Prostate gland (tissue), 2 donors: ENCODE results near the gene CACNA1A.

Experiments
- POLR2A ChIP-seq: fragments of 450-650 bp; IDR thresholded peaks from one replicate; pipeline ENCODE4 v1.6.1; 2016; ENCODE audit warnings: antibody characterized with exemption, mild to moderate bottlenecking
- TF ChIP-seq, protein P1 (sequence below), 4 experiments: fragments of 200-600 bp in 2 of 4; fragments of 450-650 bp in 2 of 4; sonication (generic) in 2 of 4; IDR thresholded peaks; 1 replicate in 3 of 4; 2 replicates in 1 of 4; pipeline ENCODE4 v1.5.1; 2016 to 2019; ENCODE audit warnings: antibody characterized with exemption in 4 of 4, mild to moderate bottlenecking in 2 of 4, moderate library complexity in 2 of 4

DNA sequence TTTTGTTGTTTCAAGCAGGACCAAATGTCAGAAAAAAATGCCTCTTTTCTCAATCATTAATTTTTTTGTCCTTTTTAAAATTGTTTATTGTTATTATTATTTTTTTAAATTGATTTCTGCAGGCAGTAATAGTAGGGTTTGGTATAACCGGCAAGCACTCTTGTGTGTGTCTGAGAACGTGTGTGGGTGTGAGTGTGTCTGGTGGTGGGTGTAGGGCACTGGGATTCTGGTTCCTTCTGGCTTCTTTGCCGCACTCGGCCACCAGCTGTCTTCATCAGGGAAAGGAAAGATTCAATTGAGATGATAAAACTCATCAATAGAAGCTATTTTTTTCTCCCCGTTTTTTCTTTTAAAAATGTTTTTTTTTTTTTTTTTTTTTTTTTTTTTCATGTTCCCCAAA is 299.7 kb downstream of the CACNA1A start:
- TF ChIP-seq, protein P1, sequence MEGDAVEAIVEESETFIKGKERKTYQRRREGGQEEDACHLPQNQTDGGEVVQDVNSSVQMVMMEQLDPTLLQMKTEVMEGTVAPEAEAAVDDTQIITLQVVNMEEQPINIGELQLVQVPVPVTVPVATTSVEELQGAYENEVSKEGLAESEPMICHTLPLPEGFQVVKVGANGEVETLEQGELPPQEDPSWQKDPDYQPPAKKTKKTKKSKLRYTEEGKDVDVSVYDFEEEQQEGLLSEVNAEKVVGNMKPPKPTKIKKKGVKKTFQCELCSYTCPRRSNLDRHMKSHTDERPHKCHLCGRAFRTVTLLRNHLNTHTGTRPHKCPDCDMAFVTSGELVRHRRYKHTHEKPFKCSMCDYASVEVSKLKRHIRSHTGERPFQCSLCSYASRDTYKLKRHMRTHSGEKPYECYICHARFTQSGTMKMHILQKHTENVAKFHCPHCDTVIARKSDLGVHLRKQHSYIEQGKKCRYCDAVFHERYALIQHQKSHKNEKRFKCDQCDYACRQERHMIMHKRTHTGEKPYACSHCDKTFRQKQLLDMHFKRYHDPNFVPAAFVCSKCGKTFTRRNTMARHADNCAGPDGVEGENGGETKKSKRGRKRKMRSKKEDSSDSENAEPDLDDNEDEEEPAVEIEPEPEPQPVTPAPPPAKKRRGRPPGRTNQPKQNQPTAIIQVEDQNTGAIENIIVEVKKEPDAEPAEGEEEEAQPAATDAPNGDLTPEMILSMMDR (IDR thresholded peaks at IDR 0.05) = no peak
- no peak for TF ChIP-seq POLR2A
